HG03196 (cell line): ENCODE measurements around the gene RELN.
"Not testable (repeated sequence)": the region's sequence is repeated elsewhere in the genome, so short reads cannot be mapped to it uniquely, and the experiment has no call there.

Experiments
- ATAC-seq: cut with Tn5 transposase; IDR thresholded peaks from one replicate; pipeline ENCODE4 v1.9.1; 2021; ENCODE audit not compliant: unreplicated experiment

RELN gene

GRCh38 chr7:103795787-103796186 lies 193.7 kb downstream of the RELN start:
- no peak for ATAC-seq

DNA sequence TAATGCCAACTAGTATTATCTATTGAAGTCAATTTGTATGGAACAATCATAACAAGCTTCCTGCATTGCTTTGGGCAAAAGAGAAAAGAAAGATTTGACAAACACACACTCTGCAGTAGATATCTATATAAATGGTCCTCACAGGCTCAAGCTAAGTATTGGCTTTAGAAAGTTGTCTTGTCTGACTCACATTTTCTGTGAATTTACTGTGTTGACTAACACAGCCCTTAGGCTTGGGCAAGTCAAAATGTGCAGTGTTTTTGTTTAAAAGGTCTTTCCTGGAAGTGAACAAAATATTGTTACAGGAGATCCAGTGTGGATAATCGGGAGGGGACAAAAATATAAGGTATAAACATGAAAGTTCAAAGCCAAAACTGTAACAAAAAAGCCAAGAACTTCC lies 194.4 kb downstream of the RELN start:
- ATAC-seq, result no peak

- no peak for ATAC-seq
Measured at GRCh38 chr7:103794424-103794823, 195.0 kb downstream of the RELN start.

- ATAC-seq, result no peak
Measured at GRCh38 chr7:103793614-103794013, 195.8 kb downstream of the RELN start.

DNA sequence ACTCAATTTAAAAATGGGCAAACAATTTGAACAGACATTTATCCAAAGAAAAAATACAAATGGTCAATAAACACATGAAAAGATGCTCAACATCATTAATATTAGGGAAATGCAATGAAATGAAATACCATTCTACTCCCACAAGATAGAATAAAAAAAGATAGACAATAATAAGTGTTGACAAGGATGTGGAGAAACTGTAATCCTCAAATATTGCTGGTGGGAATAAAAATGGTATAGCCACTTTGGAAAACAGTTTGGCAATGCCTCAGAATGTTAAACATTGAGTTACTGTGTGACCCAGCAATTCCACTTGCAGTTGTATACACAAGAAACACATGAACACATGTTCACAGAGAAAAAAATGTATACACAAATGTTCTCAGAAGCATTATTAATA lies 197.6 kb downstream of the RELN start:
- ATAC-seq, result no peak

- not testable (repeated sequence) for ATAC-seq
Measured at GRCh38 chr7:103787041-103787440, 202.4 kb downstream of the RELN start.

GRCh38 chr7:103784646-103785286 lies 204.7 kb downstream of the RELN start:
- no peak for ATAC-seq

DNA sequence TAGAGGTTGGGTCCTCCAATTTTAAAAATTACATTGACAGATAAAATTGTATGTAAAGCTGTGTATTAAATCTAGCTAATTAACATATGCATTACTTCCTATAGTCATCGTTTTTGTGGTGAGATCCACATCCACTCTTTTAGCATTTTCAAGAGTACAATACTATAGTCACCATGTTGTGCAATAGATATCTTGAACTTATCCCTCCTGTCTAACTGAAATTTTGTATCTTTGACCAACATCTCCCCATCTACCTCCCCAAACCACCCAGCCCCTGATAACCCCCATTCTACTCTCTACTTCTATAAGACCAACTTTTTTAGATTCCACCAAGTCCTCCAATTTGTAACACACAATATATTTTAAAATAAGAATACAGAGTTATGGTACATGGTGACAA lies 208.0 kb downstream of the RELN start:
- no peak for ATAC-seq

DNA sequence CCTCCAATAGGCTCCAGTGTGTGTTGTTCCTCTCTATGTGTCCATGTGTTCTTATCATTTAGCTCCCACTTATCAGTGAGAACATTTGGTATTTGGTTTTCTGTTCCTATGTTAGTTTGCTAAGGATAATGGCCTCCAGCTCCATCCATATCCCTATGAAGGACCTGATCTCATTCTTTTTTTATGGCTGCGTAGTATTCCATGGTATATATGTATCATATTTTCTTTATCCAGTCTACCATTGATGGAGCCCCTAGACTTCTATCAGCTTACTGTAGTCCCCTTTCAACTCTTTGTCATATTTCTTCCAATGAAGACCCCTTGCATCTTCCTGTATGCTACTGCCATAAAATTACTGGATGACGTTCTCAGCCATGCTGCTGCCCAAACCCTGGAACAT lies 208.9 kb downstream of the RELN start:
- ATAC-seq, result not testable (repeated sequence)

- no peak for ATAC-seq
Measured at GRCh38 chr7:103777440-103777839, 212.0 kb downstream of the RELN start.

DNA sequence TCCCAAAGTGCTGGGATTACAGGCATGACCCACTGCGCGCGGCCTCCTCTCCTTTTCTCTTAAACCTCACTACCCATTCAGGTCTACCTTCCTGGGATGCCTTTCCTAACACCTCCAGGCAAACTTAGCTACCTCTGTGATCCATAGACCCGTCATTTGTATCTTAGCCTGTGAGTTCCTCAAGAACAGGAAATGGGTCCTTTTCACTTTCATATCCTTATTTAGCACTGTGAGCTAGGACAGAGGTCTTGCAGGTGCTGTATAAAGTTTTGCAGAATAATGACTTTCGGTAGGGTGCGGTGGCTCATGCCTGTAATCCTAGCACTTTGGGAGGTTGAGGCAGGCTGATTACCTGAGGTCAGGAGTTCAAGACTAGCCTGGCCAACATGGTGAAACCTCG lies 215.7 kb downstream of the RELN start:
- ATAC-seq, result no peak

- no peak for ATAC-seq
Measured at GRCh38 chr7:103772171-103772773, 217.2 kb downstream of the RELN start.

GRCh38 chr7:103771294-103771693 lies 218.2 kb downstream of the RELN start:
- no peak for ATAC-seq

GRCh38 chr7:103766660-103767059 lies 222.8 kb downstream of the RELN start:
- no peak for ATAC-seq

- no peak for ATAC-seq
Measured at GRCh38 chr7:103765901-103766300, 223.6 kb downstream of the RELN start.

DNA sequence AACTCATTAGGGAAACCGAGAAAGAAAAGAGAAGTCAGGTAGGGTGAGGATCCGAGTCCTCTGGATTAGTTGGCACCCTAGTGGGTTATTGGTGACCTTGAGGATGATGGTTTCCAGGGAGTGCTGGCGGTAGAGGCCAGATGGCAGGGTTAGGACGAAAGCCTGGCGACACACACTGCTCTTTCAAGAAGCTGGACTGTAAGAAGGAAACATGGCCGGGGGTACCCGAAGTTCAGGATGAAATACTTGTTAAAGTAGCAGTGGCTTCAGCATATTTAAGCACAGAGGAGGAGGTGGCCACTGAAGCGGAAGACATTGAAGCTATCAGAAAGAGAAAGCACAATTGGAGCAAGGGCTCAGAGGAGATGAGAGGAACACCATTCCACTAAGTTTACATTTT lies 224.6 kb downstream of the RELN start:
- ATAC-seq, result no peak

GRCh38 chr7:103762877-103763276 lies 226.6 kb downstream of the RELN start:
- ATAC-seq, result no peak

DNA sequence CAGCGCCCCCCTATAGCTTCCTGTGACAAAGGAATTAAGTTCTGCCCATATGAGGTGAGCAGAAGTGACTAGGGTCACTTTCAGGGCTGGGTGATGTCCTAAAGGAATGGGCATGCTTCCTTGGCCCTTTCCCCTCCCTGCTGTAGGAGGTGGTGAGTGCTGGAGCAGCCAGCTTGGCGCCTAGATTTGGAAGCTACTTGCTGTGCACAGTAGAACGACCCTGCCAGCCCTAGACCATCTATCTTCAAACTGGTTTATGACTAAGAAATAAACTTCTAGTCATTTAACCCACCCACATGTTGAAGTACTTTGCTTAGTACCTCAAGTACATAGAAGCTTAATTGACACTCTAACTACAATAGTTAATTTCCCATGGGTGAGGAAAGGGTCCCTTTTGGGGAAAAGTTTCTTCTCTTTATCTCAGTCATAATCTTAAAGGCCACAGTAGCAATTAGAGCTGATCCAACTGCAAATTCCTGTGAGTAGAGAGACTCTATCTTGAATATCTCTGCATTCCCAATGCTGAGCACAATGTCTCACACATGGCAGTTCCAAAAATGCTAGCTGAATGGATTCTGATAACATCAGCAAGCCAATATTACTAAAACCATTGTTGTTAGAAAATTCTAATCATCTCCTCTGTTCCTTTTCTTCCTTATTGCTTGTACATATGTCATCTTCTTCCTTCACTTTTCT lies 227.2 kb downstream of the RELN start:
- no peak for ATAC-seq

DNA sequence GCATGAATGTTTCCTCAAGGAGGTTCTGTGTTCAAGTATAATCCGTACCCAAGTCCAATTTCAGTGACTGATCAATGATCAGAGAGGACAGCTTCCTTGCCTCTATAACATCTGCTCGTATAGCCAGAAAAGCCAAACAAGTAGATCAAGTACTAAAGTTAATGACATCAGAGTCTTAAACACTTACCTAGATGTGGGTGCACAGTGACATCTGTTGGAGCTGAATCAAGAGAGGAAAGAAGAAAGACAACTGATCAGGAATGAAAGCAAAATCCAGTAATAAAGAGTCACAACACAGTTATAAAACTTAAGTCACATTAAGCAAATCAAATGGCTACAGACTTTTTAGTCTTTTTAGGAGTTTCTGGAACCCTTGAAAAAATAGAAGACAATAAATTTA lies 236.5 kb downstream of the RELN start:
- ATAC-seq, result no peak

- ATAC-seq, result no peak
Measured at GRCh38 chr7:103751311-103751880, 238.1 kb downstream of the RELN start.

DNA sequence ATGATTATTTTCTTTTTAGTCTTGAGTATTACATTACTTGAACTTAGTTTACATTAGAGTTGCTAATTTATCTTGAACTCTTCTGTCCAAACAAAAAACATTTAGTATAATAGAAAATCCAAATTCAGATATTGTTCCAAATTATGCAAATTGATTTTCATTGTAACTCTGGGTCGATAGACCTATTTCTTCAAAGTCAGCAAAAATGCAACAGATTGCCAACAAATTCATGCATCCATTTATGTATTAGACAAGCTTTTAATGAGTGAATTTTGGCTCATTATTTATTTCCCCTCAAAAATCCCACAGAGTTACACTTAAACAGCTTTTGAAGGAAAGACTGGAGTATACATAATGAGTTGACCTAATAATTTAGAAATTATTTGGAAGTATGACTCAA lies 240.8 kb downstream of the RELN start:
- no peak for ATAC-seq

- no peak for ATAC-seq
Measured at GRCh38 chr7:103735377-103735776, 254.1 kb downstream of the RELN start.
